HG03469 (cell line): ENCODE results near the gene PIGW.
A peak's percentile ranks its signal among the peaks of the same experiment; 100 is the strongest.

Experiments
- ATAC-seq: cut with Tn5 transposase; IDR thresholded peaks from one replicate; pipeline ENCODE4 v1.9.1; 2021; ENCODE audit warnings: mild to moderate bottlenecking, moderate library complexity, moderate number of reproducible peaks; ENCODE audit not compliant: unreplicated experiment

PIGW gene

GRCh38 chr17:36545077-36545464 lies 10.3 kb downstream of the PIGW start:
- peak; percentile 18 for ATAC-seq

DNA sequence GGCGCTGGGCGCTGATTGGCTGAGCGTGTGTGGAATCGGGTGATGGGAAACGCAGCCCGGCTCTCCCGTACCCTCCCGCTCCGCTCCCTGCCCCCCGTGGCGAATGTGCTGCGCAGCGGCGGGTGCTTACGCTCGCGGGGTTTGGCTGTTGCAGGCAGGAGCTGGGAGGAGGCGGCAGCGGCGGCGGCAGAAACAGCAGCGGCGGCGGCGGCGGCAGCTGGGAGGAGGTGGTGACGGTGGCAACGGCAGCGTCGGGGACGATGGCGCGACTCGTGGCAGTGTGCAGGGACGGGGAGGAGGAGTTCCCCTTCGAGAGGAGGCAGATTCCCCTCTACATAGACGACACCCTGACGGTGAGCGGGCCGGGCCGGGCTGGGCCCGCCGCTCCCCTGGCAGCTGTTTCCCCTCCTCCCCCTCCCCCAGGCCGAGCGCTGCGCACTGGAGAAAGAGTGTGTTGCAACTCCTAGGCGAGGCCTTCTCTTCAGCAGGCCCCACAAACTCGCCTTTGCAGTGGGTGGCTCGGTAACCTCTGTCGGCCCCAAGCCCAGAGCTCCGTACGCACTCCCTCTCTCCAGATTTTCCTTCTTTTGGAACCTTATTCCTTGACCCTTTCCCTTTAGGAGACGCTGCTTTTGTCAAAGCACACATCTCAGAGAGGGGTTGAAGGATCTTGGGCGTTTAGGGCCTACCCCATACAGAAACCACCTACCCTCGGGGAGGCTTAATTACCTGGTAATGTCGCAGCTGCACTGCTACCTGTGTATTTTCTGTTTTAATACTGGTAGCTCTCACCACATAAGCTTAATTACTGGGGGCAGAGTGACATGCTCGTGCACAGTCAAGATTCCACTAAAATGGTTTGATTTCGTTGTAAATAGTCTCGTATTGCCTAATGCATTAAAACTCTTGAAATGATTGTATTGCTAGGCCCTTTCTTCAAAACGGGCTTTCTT lies 11.0 kb downstream of the PIGW start:
- ATAC-seq: peak; percentile 43

DNA sequence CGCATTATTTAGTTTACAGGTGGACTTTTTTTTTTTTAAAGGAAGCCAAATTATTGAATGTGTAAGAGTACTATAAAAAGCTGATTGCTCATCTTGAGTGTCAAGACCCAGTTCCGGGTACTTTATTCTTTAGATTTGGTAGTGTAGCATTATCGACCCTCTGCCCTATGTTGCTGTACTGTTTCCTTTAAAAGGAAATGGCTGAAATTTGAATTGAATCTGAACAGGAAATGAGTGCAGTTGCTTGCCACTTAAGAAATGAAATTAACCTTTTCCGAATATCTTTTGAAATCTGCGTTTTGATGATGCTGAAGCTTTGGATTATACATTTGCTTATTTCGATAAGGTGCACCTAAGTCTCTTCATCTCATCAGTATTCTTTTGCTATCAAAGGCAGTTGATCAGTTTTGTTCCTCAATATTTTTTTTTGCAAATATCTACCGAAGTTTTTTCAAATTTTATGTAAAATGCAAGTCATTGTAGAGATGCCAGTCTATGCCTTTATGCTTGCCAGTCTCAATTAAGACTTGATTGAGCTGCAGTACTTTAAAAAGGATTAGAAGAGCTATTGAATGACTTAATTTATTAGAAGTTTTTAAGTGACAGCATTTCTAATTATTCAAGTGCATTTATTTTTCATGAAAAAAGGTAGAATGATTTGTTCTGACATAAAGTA lies 11.8 kb downstream of the PIGW start:
- ATAC-seq: no peak

- no peak for ATAC-seq
Measured at GRCh38 chr17:36547776-36548175, 13.0 kb downstream of the PIGW start.

DNA sequence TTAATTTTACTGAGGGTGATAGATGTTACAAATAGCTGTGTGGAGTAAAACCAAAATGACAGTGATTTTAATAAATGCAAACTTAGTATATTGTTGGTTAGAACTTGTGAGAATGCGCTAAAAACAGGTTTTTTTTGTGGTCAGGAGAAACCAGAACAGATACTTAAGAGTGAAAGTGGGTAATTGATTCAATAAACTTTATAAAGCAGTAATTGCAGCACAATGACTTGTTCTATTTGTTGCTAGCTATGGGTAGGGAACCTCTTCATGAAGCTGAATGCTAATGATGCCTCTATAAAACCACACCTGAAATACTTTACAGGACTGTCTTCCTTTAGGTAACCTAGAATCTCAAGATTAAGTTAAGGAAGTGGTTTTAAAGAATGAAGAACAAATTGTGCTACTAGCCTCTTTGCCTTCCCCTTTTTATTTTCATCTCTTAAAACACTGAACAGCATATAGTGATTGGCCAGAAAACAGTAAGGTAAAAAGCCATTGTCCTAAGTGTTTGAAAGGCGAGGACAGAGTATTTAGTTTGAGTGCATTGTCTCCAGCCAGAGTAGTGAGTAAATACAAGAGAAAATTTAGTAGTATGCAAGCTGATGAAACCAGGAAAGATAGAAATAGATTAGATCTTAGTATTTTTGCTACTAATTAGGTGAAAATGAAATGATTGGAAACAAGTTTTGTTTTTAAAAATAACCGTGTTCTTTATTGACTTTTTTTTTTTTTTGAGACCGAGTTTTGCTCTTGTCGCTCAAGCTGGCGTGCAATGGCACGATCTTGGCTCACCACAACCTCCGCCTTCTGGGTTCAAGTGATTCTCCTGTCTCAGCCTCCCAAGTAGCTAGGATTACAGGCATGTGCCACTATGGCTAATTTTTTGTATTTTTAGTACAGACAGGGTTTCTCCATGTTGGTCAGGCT lies 16.0 kb downstream of the PIGW start:
- no peak for ATAC-seq

- ATAC-seq: no peak
Measured at GRCh38 chr17:36553459-36553858, 18.7 kb downstream of the PIGW start.

DNA sequence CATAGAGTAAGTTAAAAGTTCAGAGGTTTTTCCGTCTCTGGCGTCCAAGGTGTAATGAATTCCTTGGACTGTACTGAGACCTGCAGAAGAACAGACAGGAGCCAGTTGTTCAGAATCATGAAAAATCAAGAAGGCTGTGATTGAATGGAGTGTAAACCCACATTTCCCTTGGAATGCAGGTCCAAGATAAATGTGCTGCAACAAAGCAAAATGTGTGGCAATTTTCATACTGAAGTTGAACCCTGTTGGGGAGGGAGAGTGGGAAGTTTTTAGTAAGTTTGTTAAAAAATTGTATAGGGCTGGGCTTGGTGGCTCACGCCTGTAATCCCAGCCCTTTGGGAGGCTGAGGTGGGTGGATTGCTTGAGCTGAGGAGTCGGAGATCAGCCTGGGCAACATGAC lies 31.3 kb downstream of the PIGW start:
- ATAC-seq: no peak

DNA sequence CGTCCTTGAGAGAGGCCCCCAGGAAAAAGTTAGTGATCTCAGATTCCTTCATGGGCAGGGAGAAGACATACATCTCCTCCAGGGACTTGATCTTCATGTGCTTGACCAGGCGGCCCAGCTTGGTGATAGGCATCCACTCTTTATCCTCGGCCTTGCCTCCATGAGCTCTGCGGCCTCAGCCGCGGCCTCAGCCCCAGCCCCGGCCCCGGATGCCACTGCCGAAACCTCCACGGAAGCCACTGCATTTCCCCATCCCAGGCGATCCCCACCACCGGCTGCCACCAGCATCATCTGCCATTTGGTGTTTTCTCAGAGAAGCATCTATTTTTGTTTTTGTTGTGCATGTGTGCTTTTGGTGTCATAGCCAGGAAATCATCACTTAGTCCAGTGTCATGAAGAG lies 40.2 kb downstream of the PIGW start:
- no peak for ATAC-seq

- no peak for ATAC-seq
Measured at GRCh38 chr17:36576793-36577192, 42.0 kb downstream of the PIGW start.

DNA sequence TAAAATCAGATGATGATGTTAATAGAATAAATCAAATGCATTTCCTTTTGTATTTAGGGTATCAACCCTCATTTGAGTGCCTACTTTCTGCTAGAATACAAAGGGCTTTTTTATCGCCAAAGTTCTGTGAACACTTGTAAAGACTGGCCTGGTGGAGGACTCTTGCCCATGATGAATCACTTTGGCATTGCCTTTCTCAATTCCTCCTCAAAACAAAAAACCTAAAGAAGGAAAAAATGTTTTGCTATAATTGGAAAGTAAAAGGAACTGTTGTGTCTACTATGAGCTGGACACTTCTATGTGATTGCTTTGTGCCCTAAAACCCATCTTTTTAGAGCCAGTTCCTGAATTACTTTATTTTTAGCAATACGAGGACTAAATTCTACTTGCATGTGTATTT lies 43.9 kb downstream of the PIGW start:
- no peak for ATAC-seq

- ATAC-seq: no peak
Measured at GRCh38 chr17:36583787-36584186, 49.0 kb downstream of the PIGW start.

DNA sequence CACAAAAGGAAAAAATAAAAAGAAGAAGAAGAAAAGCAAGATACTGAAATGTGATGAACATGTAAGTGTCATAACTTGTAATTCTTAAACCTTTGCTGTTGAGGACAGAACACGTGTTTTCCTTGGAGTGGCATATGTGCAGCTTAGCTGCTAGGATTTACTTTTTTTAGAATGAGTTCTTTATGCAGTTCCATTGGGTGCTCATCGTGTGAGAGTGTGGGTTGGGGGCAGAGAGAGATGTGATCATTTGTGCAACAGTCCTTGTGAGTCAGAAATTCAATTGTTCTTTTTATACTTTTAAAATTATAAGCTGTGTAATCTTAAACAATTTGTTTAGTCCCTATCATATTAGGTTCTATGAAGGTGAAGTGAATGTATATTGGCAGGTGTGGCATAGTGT lies 51.4 kb downstream of the PIGW start:
- no peak for ATAC-seq
